ENCODE results near the gene EIF1AD.

The EIF1AD gene

GRCh38 chr11:66007201-66007634, 5.3 kb upstream of the EIF1AD start:
- Histone ChIP-seq H3K9ac (ENCODE audit: low read length) (no peak overlapping the region), H3K4me1 (ENCODE audit: control insufficient read depth, insufficient read depth, low read length) (peaks cover 6% of the 10 kb centered on the region), H3K4me3 (ENCODE audit: low read length) (no peak overlapping the region), H3K27ac (ENCODE audit: low read depth, low read length) (no peak overlapping the region), H3K36me3 (ENCODE audit: control insufficient read depth, insufficient read depth, low read length) (peaks cover 12% of the 10 kb centered on the region), H3K27me3 (ENCODE audit: control insufficient read depth, insufficient read depth, low read length) (peaks cover 9% of the 10 kb centered on the region)

GRCh38 chr11:66006891-66007176, 4.9 kb upstream of the EIF1AD start:
- H3K27me3 ChIP-seq (ENCODE audit: control insufficient read depth, insufficient read depth, low read length): peaks cover 5% of the 10 kb centered on the region
- no peak overlapping the region for H3K4me3 ChIP-seq (ENCODE audit: low read length)
- H3K4me1 ChIP-seq (ENCODE audit: control insufficient read depth, insufficient read depth, low read length): peaks cover 6% of the 10 kb centered on the region
- no peak overlapping the region for H3K9ac ChIP-seq (ENCODE audit: low read length)
- peaks cover 12% of the 10 kb centered on the region for H3K36me3 ChIP-seq (ENCODE audit: control insufficient read depth, insufficient read depth, low read length)
- H3K27ac ChIP-seq (ENCODE audit: low read depth, low read length): no peak overlapping the region

- H3K4me3 ChIP-seq (ENCODE audit: low read length): no peak overlapping the region
- peaks cover 12% of the 10 kb centered on the region for H3K36me3 ChIP-seq (ENCODE audit: control insufficient read depth, insufficient read depth, low read length)
- no peak overlapping the region for H3K27ac ChIP-seq (ENCODE audit: low read depth, low read length)
- H3K4me1 ChIP-seq (ENCODE audit: control insufficient read depth, insufficient read depth, low read length): peaks cover 6% of the 10 kb centered on the region
- peaks cover 1% of the 10 kb centered on the region for H3K27me3 ChIP-seq (ENCODE audit: control insufficient read depth, insufficient read depth, low read length)
- no peak overlapping the region for H3K9ac ChIP-seq (ENCODE audit: low read length)
Measured at GRCh38 chr11:66006134-66006890, 4.4 kb upstream of the EIF1AD start.

- H3K27me3 ChIP-seq (ENCODE audit: control insufficient read depth, insufficient read depth, low read length): no peaks in the 10 kb centered on the region
- H3K36me3 ChIP-seq (ENCODE audit: control insufficient read depth, insufficient read depth, low read length): peaks cover 23% of the 10 kb centered on the region
- H3K4me3 ChIP-seq (ENCODE audit: low read length): no peak overlapping the region
- H3K4me1 ChIP-seq (ENCODE audit: control insufficient read depth, insufficient read depth, low read length): peaks cover 10% of the 10 kb centered on the region
- H3K9ac ChIP-seq (ENCODE audit: low read length): no peak overlapping the region
- no peak overlapping the region for H3K27ac ChIP-seq (ENCODE audit: low read depth, low read length)
Measured at GRCh38 chr11:66004186-66004585, 2.2 kb upstream of the EIF1AD start.

- peak overlapping the region; percentile 97 for H3K4me3 ChIP-seq (ENCODE audit: low read length)
- H3K27ac ChIP-seq (ENCODE audit: low read depth, low read length): no peak overlapping the region
- no peaks in the 10 kb centered on the region for H3K27me3 ChIP-seq (ENCODE audit: control insufficient read depth, insufficient read depth, low read length)
- H3K36me3 ChIP-seq (ENCODE audit: control insufficient read depth, insufficient read depth, low read length): peaks cover 32% of the 10 kb centered on the region
- no peak overlapping the region for H3K9ac ChIP-seq (ENCODE audit: low read length)
- peaks cover 10% of the 10 kb centered on the region for H3K4me1 ChIP-seq (ENCODE audit: control insufficient read depth, insufficient read depth, low read length)
Measured at GRCh38 chr11:66003291-66003690, 1.3 kb upstream of the EIF1AD start.

GRCh38 chr11:66002648-66003225, 780 bp upstream of the EIF1AD start:
- H3K27me3 ChIP-seq (ENCODE audit: control insufficient read depth, insufficient read depth, low read length): no peaks in the 10 kb centered on the region
- peak overlapping the region; percentile 86 for H3K27ac ChIP-seq (ENCODE audit: low read depth, low read length)
- H3K4me1 ChIP-seq (ENCODE audit: control insufficient read depth, insufficient read depth, low read length): peaks cover 10% of the 10 kb centered on the region
- peaks cover 34% of the 10 kb centered on the region for H3K36me3 ChIP-seq (ENCODE audit: control insufficient read depth, insufficient read depth, low read length)
- peak overlapping the region; percentile 97 for H3K4me3 ChIP-seq (ENCODE audit: low read length)
- peak overlapping the region; percentile 66 for H3K9ac ChIP-seq (ENCODE audit: low read length)

GRCh38 chr11:65997286-65997685, 4.7 kb downstream of the EIF1AD start:
- Histone ChIP-seq H3K27ac (ENCODE audit: low read depth, low read length) (no peak overlapping the region), H3K36me3 (ENCODE audit: control insufficient read depth, insufficient read depth, low read length) (peaks cover 27% of the 10 kb centered on the region), H3K4me1 (ENCODE audit: control insufficient read depth, insufficient read depth, low read length) (peaks cover 4% of the 10 kb centered on the region), H3K27me3 (ENCODE audit: control insufficient read depth, insufficient read depth, low read length) (no peaks in the 10 kb centered on the region), H3K4me3 (ENCODE audit: low read length) (no peak overlapping the region), H3K9ac (ENCODE audit: low read length) (no peak overlapping the region)

GRCh38 chr11:65992056-65992455, 9.9 kb downstream of the EIF1AD start:
- Histone ChIP-seq H3K4me3 (ENCODE audit: low read length) (no peak overlapping the region), H3K27ac (ENCODE audit: low read depth, low read length) (no peak overlapping the region), H3K27me3 (ENCODE audit: control insufficient read depth, insufficient read depth, low read length) (no peaks in the 10 kb centered on the region), H3K9ac (ENCODE audit: low read length) (no peak overlapping the region), H3K4me1 (ENCODE audit: control insufficient read depth, insufficient read depth, low read length) (no peaks in the 10 kb centered on the region), H3K36me3 (ENCODE audit: control insufficient read depth, insufficient read depth, low read length) (no peaks in the 10 kb centered on the region)

GRCh38 chr11:65988791-65989592, 13.0 kb downstream of the EIF1AD start:
- H3K27ac ChIP-seq (ENCODE audit: low read depth, low read length): no peak overlapping the region
- no peaks in the 10 kb centered on the region for H3K36me3 ChIP-seq (ENCODE audit: control insufficient read depth, insufficient read depth, low read length)
- H3K27me3 ChIP-seq (ENCODE audit: control insufficient read depth, insufficient read depth, low read length): no peaks in the 10 kb centered on the region
- H3K4me3 ChIP-seq (ENCODE audit: low read length): no peak overlapping the region
- no peaks in the 10 kb centered on the region for H3K4me1 ChIP-seq (ENCODE audit: control insufficient read depth, insufficient read depth, low read length)
- H3K9ac ChIP-seq (ENCODE audit: low read length): no peak overlapping the region

GRCh38 chr11:65987336-65987735, 14.6 kb downstream of the EIF1AD start:
- Histone ChIP-seq H3K27ac (ENCODE audit: low read depth, low read length) (no peak overlapping the region), H3K36me3 (ENCODE audit: control insufficient read depth, insufficient read depth, low read length) (peaks cover 2% of the 10 kb centered on the region), H3K27me3 (ENCODE audit: control insufficient read depth, insufficient read depth, low read length) (no peaks in the 10 kb centered on the region), H3K9ac (ENCODE audit: low read length) (no peak overlapping the region), H3K4me3 (ENCODE audit: low read length) (no peak overlapping the region), H3K4me1 (ENCODE audit: control insufficient read depth, insufficient read depth, low read length) (no peaks in the 10 kb centered on the region)

GRCh38 chr11:65983589-65983987, 18.4 kb downstream of the EIF1AD start:
- Histone ChIP-seq H3K4me3 (ENCODE audit: low read length) (no peak overlapping the region), H3K36me3 (ENCODE audit: control insufficient read depth, insufficient read depth, low read length) (peaks cover 5% of the 10 kb centered on the region), H3K27me3 (ENCODE audit: control insufficient read depth, insufficient read depth, low read length) (no peaks in the 10 kb centered on the region), H3K9ac (ENCODE audit: low read length) (no peak overlapping the region), H3K27ac (ENCODE audit: low read depth, low read length) (no peak overlapping the region), H3K4me1 (ENCODE audit: control insufficient read depth, insufficient read depth, low read length) (no peaks in the 10 kb centered on the region)

- Histone ChIP-seq H3K4me1 (ENCODE audit: control insufficient read depth, insufficient read depth, low read length) (no peaks in the 10 kb centered on the region), H3K27me3 (ENCODE audit: control insufficient read depth, insufficient read depth, low read length) (no peaks in the 10 kb centered on the region), H3K4me3 (ENCODE audit: low read length) (no peak overlapping the region), H3K9ac (ENCODE audit: low read length) (no peak overlapping the region), H3K27ac (ENCODE audit: low read depth, low read length) (no peak overlapping the region), H3K36me3 (ENCODE audit: control insufficient read depth, insufficient read depth, low read length) (peaks cover 5% of the 10 kb centered on the region)
Measured at GRCh38 chr11:65982824-65983588, 19.0 kb downstream of the EIF1AD start.
